AG09309 (cell line): Measurements from ENCODE around the gene CNPY1.

Experiments
- DNase-seq: peaks from one replicate; pipeline ENCODE4 v3.0.0-alpha.2; 2010; ENCODE audit warnings: low read depth
- H3K4me3 ChIP-seq: 2 replicates; pipeline ENCODE4 v1.5.1; 2011; ENCODE audit warnings: mild to moderate bottlenecking, low read depth, low read length, moderate library complexity; ENCODE audit not compliant: control insufficient read depth
- CTCF ChIP-seq: IDR thresholded peaks from 2 replicates; pipeline ENCODE4 v1.5.1; 2011; ENCODE audit warnings: mild to moderate bottlenecking, low read depth, low read length, inconsistent platforms; ENCODE audit not compliant: insufficient read depth, control insufficient read depth; ENCODE audit errors: missing control alignments

CNPY1 gene

GRCh38 chr7:155589001-155589980 lies 42.9 kb upstream of the CNPY1 start:
- no peak overlapping the region for H3K4me3 ChIP-seq
- no peak for TF ChIP-seq CTCF
- no peak for DNase-seq

DNA sequence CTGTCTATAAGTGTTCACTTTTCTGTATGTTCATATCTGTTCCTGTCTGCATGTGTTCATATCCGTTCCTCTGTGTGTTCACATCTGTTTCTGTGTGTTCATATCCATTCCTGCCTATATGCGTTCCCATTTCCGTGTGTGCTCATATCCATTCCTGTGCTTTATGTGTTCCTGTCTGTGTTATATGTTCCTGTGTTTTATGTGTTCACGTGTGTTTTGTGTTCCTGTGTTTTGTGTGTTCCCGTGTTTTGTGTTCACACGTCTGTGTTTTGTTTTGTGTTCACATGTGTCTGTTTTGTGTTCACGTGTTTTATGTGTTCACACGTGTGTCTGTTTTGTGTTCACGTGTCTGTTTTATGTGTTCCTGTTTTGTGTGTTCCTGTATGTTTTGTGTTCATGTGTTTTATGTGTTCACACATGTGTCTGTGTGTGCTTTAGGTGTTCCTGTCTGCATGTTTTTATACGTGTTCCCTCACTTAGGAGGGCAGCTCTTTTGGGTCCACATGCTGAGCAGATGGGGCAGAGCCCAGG lies 42.2 kb upstream of the CNPY1 start:
- H3K4me3 ChIP-seq, result no peak overlapping the region
- DNase-seq, result no peak
- TF ChIP-seq CTCF, result no peak

DNA sequence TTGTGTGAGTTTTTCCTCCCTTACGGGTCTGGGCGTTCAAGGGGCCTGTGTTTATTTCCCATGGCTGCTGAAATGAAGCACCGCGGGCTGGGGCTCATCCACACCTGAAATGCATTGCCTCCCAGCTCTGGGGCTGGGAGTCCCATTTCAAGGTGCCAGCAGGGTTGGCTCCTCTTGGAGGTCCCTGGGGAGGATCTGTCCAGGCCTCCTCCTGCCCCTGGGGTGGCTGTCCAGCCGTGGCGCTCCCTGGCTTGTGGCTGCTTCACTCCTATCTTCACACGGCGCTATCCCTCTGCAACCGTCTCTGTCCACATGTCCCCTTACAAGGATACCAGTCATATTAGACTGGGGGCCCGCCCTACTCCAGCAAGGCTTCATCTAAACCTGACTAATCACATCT lies 41.1 kb upstream of the CNPY1 start:
- TF ChIP-seq CTCF, result no peak
- no peak overlapping the region for H3K4me3 ChIP-seq
- no peak for DNase-seq

GRCh38 chr7:155586843-155587440 lies 40.6 kb upstream of the CNPY1 start:
- no peak overlapping the region for H3K4me3 ChIP-seq
- no peak for TF ChIP-seq CTCF
- DNase-seq, result no peak

DNA sequence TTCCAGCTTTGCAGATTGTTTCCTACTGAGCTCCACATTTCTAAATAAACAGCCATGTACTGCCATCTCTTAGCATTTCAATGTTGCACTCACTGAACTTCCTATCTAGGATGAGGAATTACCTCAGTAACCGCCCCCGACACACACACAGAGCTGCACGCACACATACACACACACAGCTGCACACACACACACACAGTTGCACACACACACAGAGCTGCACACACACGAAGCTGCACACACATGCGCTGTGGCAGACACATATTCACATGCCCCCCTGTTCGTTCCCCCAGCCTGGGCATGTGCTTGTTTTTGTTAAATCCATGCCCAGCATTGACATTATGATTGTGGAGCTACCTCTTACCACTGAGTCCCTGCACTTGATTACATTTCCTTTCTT lies 39.6 kb upstream of the CNPY1 start:
- H3K4me3 ChIP-seq, result no peak overlapping the region
- TF ChIP-seq CTCF, result no peak
- no peak for DNase-seq

GRCh38 chr7:155585532-155585895 lies 39.2 kb upstream of the CNPY1 start:
- H3K4me3 ChIP-seq, result no peak overlapping the region
- no peak for TF ChIP-seq CTCF
- DNase-seq, result no peak
